GM18861 (cell line): ENCODE results near the gene PPP1R9A.

Experiments used
- ATAC-seq: cut with Tn5 transposase; IDR thresholded peaks from one replicate; pipeline ENCODE4 v1.9.1; 2021; ENCODE audit not compliant: unreplicated experiment

The PPP1R9A gene

GRCh38 chr7:94907026-94907810 is at the start of gene PPP1R9A:
TSS of gene PPP1R9A (plus strand) at chr7:94907594. CDS start at chr7:94910114, 2,520 bp downstream.
- ATAC-seq = no peak

- no peak for ATAC-seq
These were observed 36.3 kb upstream of the PPP1R9A start for GRCh38 chr7:94871132-94871531.

GRCh38 chr7:94873239-94873638 is 34.2 kb upstream of the PPP1R9A start:
- no peak for ATAC-seq

- ATAC-seq = no peak
These were observed 33.2 kb upstream of the PPP1R9A start for GRCh38 chr7:94874036-94874785.

GRCh38 chr7:94875201-94875600 is 32.2 kb upstream of the PPP1R9A start:
- ATAC-seq = no peak

- no peak for ATAC-seq
These were observed 29.4 kb upstream of the PPP1R9A start for GRCh38 chr7:94877731-94878670.

GRCh38 chr7:94882891-94883290 is 24.5 kb upstream of the PPP1R9A start:
- ATAC-seq = no peak

- ATAC-seq = no peak
These were observed 23.8 kb upstream of the PPP1R9A start for GRCh38 chr7:94883616-94884015.

- ATAC-seq = no peak
These were observed 18.8 kb upstream of the PPP1R9A start for GRCh38 chr7:94888551-94888950.

GRCh38 chr7:94888995-94889523 is 18.3 kb upstream of the PPP1R9A start:
- no peak for ATAC-seq

- no peak for ATAC-seq
These were observed 17.2 kb upstream of the PPP1R9A start for GRCh38 chr7:94890216-94890615.

- ATAC-seq = no peak
These were observed 13.7 kb upstream of the PPP1R9A start for GRCh38 chr7:94893661-94894060.

GRCh38 chr7:94897541-94897940 is 9.9 kb upstream of the PPP1R9A start:
- ATAC-seq = no peak

GRCh38 chr7:94898340-94898739 is 9.1 kb upstream of the PPP1R9A start:
- no peak for ATAC-seq

GRCh38 chr7:94901981-94902380 is 5.4 kb upstream of the PPP1R9A start:
- ATAC-seq = no peak

GRCh38 chr7:94903971-94904370 is 3.4 kb upstream of the PPP1R9A start:
- ATAC-seq = no peak

- ATAC-seq = no peak
These were observed 2.4 kb upstream of the PPP1R9A start for GRCh38 chr7:94904982-94905381.

- ATAC-seq = no peak
These were observed 1.1 kb upstream of the PPP1R9A start for GRCh38 chr7:94906065-94906851.

- ATAC-seq = no peak
These were observed 473 bp downstream of the PPP1R9A start for GRCh38 chr7:94907811-94908322.
